ENCODE results near the gene TMEM214.
A peak's percentile ranks its signal among the peaks of the same experiment; 100 is the strongest.

TMEM214 gene, protein sequence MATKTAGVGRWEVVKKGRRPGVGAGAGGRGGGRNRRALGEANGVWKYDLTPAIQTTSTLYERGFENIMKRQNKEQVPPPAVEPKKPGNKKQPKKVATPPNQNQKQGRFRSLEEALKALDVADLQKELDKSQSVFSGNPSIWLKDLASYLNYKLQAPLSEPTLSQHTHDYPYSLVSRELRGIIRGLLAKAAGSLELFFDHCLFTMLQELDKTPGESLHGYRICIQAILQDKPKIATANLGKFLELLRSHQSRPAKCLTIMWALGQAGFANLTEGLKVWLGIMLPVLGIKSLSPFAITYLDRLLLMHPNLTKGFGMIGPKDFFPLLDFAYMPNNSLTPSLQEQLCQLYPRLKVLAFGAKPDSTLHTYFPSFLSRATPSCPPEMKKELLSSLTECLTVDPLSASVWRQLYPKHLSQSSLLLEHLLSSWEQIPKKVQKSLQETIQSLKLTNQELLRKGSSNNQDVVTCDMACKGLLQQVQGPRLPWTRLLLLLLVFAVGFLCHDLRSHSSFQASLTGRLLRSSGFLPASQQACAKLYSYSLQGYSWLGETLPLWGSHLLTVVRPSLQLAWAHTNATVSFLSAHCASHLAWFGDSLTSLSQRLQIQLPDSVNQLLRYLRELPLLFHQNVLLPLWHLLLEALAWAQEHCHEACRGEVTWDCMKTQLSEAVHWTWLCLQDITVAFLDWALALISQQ

DNA sequence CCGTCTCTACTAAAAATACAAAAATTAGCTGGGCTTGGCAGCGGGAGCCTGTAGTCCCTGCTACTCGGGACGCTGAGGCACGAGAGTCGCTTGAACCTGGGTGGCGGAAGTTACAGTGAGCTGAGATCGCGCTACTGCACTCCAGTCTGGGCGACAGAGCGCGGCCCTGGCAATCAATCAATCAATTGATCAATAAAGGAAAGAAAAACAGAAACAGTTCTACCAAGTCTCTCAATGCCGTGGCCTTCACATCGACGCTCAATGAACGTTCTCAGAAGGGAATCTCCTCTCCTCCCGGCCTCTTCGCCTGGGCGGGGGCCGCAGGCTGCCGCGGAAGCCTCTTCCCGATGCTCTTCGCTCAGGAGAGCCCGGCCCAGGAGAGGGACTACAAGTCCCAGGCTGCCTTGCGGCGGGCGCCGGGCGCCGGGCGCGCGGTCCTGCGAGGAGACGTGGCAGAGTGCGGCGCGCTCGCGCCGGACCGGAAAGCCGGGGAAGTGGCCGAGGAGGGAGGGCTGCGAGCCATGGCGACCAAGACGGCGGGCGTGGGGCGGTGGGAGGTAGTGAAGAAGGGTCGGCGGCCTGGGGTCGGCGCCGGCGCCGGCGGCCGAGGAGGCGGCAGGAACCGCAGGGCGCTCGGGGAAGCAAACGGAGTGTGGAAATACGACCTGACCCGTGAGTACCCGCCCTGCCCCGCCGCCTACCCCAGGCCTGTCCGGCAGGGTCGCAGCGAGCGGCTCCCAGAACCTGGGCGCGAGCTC is at the start of gene TMEM214:
TSS of gene TMEM214 (plus strand) at position 471 of the 758 bp plus-strand sequence. CDS start at position 522, 51 bp downstream.
- DNase-seq, result peak; percentile 81

DNA sequence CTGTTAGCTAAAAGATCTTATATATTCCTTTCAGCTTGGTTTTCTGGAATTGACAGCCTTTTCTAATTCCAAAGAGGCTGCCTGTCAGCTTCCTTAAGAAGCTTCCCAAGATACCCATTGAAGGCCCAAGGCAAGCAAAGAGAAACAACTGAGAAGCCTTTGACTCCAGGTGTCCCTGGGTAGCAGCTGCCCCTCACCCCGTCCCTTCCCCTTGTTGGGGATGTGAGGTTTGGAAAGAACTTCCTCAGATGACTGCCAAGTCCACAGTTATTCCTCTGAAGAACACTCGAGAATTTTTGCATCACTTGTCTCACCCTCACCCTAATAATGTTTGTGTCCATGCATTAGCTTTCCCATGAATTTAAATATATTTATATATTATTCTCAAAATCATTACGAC is 49.0 kb upstream of the TMEM214 start:
- DNase-seq, result no peak

DNA sequence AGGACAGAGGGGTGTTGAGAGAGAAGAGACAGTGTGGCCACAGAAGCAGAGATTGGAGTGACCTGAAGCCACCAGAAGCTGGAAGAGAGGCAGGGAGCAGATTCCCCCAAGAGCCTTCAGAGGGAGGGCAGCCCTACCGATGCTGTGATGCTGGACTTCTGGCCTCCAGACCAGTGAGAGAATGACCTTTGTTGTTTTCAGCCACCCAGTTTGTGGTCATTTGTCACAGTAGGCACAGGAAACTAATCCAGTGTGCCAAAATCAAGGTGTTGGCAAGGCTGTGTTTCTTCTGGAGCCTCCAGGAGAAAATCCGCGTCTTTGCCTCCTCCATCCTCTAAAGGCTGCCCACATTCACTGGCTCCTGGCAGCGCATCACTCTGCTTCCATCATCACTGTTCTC is 47.0 kb upstream of the TMEM214 start:
- DNase-seq, result no peak

DNA sequence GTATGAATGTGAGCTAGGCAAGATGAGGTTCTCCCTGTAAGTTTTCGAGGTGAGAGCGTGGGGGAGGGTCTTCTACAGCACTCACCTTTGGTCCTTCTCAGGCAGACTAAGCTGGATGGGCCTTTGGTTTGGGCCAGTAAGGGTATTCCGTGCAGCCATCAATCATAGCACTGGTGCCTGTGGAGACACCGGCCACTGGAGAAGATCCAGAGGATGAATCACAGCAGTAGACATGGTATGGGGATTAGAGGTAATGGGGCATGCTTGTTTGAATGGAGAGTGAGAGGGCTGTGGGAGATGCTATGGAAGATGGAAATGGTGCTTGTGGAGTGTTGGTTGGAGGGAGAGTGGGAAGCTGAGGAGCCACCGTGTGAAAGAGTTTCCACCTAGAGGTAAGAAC is 46.2 kb upstream of the TMEM214 start:
- DNase-seq, result no peak

DNA sequence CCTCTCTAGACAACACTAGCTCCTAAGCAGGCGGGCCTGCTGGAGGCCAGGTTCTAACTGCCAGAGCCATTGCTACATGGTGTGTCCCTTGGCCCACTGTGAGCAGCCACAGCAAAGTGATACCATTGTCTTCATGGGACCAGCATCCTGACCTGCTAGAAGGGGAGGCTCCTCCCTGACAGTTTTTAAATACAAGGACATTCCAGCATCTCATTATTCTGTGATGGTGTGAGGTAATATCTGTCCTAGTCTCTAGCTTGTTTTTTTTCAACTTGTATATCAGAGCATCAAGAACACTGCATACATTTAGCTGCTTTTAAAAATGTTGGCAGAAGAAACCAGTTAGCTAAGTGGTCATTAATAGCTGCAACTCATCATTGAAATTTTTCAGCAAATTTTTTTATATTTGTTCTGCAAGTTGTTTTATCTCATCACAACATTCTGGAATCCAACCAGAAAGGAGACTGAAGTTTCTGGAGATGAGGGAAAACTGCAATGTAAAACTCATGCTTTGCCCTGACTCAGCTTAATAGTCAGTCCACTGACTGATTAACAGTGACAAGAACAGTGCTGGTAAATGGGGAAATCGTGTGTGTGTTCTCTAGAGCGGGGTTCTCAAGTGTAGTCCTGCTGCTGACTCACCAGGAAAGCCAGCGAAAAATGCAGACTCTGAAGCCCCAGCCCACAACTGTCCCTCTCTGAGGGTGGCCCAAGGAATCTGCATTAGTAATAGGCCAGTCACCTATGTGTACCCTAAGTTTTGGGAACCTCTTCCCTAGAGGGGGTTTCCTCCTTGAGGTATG is 44.5 kb upstream of the TMEM214 start:
- DNase-seq, result no peak

DNA sequence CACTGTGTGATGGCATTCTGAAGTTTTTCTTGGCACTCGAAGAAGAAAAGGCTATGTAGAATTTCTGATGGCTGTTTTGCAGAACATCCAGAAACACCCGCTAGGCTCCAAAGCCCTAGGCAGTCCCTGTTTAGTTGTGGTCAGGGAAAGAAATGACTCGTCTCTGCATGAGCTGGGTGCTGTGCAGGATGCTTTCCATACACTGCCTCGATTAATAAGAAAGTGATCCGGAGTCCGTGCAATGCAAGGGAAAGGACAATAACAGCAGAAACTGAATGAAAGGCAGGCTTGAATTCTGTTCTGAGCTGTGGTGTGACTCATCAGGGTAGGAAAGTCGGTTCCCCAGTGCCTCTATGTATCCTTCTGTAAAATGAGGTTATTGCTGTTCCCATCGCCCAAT is 43.6 kb upstream of the TMEM214 start:
- DNase-seq, result no peak

DNA sequence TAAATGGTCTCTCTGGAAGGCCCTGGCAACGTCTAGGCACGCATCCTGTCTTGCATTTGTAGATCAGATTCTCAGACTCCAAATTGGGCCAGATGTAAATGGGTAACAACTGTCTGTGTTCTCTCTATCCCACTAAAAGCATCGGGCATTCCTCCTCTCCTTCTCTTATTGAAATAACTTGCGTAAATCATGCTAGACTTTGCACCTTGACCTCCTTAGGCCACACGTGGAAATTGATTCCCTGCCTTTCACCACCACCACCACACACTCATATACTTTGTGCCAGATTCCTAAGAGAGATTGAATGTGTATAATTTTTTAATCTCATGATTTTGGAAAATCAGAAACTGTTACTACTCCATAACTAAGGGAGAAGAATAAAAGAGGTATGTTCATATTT is 41.0 kb upstream of the TMEM214 start:
- DNase-seq, result no peak

DNA sequence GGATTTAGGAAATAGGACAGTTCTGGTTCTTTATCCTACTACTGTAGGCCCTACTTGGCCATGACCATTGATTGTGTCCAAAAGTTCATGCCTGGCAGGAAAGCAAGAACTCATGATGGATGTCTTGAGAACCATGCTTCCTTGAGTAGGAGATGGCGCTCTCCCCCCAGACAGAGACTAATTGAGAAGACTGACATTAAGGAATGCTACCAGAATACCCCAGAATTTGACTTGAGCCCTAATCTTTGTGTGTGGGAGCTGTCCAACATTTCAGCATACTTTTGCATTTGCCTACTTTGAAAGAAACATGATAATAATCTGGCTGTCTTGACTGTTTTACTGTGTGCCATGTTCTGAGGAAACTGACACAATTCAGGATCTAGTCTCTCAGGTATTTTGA is 39.0 kb upstream of the TMEM214 start:
- no peak for DNase-seq

DNA sequence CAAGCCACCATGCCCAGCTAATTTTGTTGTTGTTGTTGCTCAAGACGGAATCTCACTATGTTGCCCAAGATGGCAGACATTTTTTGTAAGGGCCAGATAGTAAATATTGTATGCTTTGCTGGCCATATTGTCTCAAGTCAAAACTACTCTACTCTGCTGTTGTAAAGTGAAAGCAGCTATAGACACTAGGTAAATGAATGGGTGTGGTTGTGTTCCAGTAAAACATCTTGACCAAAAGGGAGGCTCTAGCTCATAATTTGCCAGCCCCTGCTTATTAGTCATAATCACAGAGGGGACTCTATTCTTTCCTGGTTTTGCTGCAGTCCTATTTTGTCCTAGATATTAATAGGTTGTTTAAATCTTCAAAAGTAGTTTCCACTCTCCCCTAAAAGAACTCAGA is 37.8 kb upstream of the TMEM214 start:
- DNase-seq, result no peak

DNA sequence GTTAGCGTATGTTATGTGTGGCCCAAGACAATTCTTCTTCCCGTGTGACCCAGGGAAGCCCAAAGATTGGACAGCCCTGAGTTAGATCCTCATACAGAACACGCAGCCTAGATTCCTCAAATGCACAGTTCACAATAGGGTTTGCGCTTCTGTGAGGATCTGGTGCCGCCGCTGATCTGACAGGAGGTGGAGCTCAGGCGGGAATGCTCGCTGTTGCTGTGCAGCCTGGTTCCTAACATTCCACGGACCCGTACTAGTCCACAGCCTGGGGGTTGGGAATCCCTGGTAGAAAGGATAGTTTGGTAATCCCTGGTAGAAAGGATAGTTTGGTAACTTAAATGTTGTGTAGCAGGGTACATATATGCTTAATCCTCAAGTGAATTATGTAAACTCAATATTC is 35.4 kb upstream of the TMEM214 start:
- no peak for DNase-seq

DNA sequence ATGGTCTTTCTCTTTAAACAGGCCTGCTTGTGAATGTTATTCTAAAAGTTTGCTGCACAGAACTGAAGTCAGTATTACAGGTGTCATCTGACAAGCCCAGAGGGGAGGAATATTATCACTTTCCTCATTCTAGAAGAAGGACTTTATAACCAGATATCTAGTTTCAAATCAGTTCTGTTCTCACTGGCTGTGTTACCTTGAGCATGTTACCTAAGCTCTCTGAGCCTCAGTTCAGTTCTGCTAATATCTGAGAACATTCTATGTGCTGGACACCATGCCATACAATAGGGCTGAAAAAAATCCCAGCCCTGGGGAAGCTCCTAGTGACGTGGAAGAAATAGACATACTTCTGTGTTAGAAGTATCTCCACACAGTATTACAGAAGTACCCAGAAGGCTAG is 34.4 kb upstream of the TMEM214 start:
- no peak for DNase-seq

DNA sequence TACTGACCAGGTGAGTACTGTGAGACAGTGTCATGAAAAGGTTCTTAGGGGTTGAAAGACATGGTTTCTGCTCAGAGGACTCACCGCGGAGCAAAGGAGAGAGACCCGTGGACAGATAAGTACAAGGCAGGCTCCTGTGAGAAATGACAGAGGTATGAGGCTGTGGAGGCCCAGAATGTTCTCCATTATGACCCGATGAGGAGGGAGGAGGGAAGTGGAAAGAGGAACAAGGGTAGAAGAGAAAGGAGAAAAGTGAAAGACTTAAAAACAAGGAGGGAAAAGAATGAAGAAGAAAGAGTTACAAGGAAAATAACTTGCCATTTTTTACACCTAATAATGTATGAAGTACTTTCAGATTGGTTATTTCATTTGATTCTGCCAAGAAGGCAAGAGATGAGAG is 32.5 kb upstream of the TMEM214 start:
- DNase-seq, result no peak

DNA sequence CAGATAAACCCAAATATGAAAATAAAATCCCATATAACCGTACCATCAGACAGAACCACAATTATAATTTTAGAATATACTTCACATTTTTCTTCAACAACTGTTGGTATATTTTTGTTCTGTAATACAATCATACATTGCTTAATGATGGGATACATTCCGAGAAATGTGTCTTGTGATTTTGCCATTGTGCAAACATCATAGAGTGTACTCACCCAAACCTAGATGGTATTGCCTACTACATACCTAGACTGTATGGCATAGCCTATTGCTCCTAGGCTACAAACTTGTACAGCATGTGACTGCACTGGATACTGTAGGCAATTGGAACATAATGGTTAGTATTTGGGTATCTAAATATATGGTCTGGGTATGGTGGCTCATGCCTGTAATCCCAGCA is 31.8 kb upstream of the TMEM214 start:
- DNase-seq, result no peak

DNA sequence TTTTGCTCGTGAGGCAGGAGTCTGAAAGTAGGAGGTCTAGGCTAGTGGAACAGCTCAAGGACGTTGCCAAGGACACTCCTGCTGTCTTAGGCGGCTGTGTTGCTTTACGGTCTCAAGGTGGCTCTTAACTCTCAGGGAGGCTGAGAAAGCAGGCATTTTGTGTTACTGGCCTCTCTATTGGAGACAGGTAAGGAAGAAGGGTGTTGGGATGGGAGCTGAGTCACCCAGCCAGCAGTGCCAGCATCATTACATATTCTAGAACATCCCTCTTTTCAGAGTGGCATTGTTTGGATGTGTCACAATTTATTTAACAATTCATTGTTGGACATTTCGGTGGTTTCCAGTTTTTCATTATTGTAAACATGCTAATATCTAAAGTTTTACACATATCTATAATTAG is 30.8 kb upstream of the TMEM214 start:
- no peak for DNase-seq

DNA sequence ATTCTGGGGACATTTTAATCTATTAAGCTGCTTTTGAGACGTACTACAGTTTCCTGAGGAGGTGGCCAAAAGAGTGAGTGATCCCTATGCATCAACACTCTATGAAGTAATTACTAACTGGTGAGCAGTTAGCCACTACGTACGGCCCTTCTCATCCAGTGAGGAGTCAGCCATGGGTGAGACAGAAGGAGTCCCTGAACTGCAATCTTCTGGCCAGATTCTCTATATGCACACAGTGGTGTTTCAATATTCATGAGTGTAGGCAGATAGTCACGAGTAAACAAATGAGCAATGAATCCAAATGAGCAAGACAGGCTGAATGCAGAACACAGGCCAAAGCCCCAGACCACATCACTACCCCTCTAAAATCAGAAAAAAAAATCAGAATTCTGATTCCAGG is 29.8 kb upstream of the TMEM214 start:
- no peak for DNase-seq

DNA sequence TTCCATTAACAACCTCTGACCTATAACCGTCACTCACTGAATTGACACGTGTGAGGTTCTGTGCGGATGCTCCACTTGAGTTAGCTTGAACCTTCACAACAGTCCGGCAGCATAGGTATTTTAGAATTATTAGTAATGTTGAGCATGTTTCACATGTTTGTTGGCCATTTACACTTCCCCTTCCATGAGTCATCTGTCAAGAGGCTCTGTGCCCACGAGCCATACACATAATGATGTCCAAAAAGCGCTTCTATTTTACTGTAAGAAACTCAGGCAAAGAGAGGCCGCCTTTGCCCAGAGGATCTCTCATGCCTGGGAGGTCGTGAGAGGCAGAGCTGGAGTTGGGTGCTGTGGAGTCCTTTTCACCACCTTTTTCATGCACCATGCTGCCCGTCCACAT is 28.9 kb upstream of the TMEM214 start:
- DNase-seq, result no peak

DNA sequence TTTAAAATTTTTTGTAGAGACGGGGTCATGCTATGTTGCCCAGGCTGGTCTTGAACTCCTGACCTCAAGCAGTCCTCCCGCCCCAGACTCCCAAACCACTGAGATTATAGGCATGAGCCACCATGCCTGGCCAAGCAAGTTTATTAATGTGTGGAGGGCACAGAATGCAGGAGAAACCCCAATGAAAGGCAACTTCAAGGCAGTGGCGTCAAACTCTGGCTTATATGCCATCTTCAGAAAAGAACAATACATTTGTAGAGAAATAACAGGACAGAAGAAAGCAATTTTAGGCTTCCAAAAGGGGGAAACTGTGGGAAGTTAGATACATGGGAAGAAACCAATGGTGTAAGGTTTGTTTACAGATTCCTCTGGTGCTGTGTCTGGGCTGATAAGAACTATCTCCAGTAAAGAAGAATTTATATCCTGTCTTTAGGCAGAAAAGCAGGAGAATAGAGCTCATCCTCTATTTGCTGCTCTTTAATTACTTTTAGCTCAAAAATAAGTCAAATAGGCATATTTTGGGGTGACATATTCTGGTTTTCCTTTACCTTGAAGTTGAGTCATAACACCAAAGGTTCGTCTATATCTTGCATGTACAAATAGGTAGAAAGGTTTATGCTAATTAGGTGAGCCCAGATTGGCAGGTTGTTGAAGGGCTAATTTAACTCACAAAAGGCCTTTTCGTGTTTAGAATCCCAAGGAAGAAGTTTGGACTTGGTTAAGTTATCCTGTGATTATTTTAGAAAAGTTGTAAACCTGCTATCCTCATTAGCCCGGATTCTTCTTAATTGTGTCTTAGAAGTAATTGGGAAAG is 26.0 kb upstream of the TMEM214 start:
- DNase-seq, result no peak

DNA sequence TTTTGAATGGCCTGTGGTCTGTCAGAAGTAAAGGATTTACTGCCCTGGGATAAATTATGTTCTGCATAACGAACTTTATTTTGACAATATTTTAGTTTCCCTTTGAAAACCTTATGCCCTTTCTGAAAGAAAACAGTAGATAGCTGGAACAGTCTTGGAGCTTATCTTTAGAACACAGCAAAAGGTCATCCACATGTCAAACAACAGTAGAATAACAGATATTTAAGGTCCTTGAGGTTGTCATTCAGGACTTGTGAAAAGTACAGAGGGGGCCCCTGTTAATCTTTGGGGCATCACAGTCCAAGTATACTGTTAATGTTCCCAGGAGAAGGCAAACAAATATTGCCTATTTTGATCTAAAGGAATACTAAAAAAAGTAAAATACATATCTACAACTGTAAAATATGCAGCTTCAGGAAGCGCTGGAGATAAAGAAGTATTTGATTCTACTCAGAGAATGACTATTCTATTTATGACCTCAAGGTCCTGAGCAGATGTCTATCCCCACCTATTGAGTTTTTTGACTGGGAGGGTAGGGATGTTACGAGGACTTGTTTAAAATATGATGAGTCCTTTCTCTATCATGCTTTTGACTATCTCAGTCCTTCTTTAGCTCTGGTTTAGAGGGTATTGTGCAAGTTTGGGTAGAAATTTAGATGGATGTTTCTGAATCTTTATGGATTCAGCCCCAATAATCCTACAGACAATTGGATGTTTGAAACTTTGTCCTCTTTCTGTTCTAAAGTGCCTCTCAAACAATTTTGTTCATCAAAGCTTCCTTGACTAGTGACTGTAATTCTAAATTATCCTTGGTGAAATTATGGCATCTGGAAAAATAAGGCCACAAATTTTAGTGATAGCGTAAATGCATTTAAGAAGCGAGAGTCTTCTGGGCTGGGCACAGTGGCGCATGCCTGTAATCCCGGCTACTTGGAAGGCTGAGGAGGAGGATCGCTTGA is 25.1 kb upstream of the TMEM214 start:
- no peak for DNase-seq

DNA sequence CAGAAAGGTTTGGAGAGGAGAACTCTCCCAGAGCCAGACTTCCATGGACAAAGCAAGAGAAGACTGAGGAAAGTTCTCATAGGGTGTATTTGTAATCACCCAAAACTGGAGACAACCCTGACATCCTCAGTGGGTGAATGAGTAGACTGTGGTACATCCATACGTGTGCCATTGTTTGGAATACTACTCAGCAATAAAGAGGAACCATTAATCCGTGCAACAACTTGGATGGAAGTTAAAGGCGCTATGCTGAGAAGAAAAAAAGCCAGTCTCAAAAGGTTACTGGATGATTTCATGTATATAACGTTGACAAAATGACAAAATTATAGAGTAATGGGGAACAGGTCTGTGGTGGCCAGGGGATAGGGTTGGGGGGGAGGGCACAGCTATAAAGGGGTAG is 24.1 kb upstream of the TMEM214 start:
- no peak for DNase-seq

DNA sequence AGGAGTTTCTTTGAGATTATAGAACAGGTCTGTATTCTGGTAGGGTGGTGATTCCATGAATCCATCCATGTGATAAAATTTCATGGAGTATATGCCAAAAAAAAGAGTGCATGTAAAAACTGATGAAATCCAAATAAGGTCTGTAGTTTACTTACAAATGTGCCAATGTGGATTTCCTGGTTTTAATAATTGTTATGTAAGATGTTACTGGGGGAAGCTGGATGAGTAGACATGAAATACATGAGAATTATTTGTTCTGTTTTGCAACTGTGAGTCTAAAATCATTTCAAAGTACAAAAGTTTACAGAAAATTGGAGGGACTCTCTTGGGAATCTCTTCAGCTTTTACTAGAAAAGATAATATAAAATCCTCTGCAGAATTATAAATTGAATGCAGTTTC is 23.7 kb upstream of the TMEM214 start:
- DNase-seq, result no peak

DNA sequence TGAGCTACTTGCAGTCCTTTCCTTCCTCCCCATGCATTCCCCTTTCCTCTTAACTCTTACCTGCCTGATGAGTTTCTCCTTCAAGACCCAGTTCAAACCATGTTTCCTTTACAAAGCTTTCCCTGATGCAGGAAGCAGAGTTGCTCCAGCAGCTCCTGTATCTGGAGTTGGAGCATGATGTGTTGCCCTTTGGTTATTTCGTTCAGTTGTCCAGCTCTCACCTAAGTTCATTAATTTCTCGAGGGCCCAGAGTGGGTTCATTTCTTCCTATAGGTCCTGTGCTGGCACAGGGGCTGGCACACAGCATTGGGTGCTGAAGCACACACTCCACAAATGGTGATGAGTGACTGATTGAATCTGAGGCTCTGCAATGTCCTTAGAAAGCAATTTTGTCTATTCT is 23.0 kb upstream of the TMEM214 start:
- no peak for DNase-seq

Measured in CD4-positive, alpha-beta T cell treated with Interleukin-21 for 1 hour (primary cell).